Measurements from ENCODE around the gene NFIX.

The NFIX gene

DNA sequence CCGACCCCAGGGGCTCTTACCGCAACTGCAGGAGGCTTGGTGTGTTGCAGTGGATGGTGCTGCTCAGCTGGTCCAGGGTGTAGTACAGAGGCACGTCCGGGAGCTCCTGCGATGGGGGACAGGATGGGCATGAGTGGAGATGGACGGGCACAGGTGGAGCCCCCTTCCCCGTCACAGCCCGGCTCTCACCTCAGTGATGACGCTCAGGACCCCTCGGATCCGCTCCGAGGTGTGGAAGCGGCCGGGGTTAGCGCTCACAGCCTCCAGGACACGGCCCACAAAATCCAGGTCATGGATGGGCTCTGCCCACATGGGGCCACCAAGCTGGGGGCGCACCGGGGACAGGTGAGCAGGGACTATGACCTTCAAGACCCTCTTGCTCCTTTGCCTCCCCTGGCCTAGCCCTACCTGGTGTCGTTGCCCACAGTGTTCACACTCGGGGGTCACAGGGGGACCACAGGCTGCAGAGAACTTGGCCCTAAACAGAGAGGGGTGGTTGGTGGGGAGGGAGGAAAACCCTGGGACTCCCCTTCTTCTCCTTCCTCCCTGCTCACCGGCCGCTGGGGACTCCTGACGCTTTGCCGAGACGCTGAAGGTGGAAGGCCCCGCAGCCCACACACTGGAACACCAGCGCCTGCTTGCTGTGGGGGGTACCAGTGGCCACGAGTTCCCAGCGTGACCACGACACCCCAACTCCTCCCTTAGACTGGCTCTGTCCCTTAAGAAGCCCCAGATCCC is 114.3 kb downstream of the NFIX start:
- TF ChIP-seq, protein P1, sequence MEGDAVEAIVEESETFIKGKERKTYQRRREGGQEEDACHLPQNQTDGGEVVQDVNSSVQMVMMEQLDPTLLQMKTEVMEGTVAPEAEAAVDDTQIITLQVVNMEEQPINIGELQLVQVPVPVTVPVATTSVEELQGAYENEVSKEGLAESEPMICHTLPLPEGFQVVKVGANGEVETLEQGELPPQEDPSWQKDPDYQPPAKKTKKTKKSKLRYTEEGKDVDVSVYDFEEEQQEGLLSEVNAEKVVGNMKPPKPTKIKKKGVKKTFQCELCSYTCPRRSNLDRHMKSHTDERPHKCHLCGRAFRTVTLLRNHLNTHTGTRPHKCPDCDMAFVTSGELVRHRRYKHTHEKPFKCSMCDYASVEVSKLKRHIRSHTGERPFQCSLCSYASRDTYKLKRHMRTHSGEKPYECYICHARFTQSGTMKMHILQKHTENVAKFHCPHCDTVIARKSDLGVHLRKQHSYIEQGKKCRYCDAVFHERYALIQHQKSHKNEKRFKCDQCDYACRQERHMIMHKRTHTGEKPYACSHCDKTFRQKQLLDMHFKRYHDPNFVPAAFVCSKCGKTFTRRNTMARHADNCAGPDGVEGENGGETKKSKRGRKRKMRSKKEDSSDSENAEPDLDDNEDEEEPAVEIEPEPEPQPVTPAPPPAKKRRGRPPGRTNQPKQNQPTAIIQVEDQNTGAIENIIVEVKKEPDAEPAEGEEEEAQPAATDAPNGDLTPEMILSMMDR (IDR thresholded peaks at IDR 0.05; ENCODE audit: insufficient read depth, missing control alignments): no peak
- FAIRE-seq (no peak), DNase-seq (ENCODE audit: insufficient read length, low spot score) (no peak)

DNA sequence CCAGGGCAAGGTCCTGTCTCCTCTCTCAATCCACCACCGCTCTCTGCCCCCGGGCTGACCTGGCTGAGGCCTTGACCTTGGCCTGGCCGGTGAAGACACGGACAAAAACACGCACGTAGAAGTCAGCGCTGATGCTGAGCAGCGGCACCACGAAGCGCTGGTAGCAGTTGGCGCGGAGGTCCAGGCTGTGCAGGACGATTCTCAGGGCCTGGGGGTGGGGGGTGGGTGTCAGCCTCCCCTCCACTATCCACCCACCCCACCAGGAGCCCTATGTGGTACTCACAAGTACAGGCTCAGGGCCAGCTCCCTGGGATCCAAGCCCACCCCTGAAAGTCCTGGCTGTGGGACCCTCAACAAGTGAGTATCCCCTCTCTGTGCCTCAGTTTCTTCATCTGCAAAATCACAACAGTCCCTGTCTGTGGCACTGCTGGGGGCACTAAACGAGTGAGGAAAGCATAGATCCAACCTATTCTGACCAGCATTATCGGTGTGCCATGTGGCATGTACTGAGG is 114.9 kb downstream of the NFIX start:
- TF ChIP-seq, protein P1 (IDR thresholded peaks at IDR 0.05; ENCODE audit: insufficient read depth, missing control alignments): no peak
- FAIRE-seq (no peak), DNase-seq (ENCODE audit: insufficient read length, low spot score) (no peak)

GRCh38 chr19:13112555-13112954 is 117.3 kb downstream of the NFIX start:
- no peak for DNase-seq (ENCODE audit: insufficient read length, low spot score)
- TF ChIP-seq, protein P1 (IDR thresholded peaks at IDR 0.05; ENCODE audit: insufficient read depth, missing control alignments): no peak
- no peak for FAIRE-seq

DNA sequence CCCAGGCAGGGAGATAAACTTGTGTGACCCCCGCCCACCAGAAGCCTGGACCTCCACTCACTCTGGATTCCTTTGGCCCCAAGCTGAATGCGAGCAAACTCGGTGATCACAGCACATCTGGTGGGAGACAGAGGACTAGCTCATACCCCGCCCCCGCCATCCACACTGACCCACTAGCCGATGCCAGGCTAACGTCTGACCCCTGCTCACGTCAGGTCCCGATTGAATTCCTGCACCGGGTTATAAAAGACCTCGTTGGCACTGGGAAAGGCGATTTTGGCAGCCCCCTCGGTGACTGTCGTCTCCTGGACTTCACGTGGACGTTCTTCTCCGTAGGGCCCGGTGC is 120.6 kb downstream of the NFIX start:
- FAIRE-seq (no peak), DNase-seq (ENCODE audit: insufficient read length, low spot score) (no peak)
- TF ChIP-seq, protein P1 (IDR thresholded peaks at IDR 0.05; ENCODE audit: insufficient read depth, missing control alignments): no peak

DNA sequence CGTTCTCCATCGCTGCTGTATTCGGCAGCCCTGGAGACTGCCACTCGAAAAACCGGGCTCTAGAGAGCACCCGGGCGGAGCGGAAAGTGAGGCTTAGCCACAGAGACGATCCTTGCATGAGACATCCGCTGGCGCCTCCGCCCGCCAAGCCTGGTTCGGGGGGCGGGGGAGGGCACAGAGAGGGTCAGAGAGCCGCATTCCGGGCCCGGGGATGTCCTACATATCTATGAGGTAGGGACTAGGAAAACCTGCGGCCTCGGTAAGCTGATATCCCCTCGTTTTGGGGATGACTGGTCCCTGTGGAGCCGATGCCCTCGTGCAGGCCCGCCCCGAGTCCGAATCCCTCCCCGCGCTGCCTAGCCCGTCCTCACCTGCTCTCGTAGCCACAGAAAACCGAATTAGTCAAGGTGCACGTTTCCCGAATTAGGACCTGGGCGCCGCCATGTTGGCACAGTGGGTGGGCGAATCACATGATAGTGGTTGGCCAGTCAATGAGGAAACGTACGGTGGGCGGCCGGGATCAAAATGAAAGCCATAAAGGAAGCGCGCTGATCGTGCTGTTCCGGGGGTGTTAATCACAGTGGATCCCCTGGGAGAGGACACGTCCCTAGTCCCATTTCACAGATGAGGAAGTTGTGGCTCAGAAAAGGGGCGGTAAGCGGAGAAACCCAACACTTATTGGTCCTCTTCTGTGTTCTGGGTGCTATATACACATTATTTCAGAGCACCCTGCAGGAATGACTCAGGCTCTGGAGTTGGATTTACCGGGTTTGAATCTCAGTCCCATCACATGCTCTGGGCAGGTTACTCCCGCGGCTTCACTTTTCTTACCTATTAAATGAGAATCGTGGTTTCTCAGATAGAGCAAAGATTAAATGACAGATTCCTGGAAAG is 121.3 kb downstream of the NFIX start, which contains the start of gene TRMT1:
Gene TRMT1 (minus strand): TSS at position 459 of the 894 bp plus-strand sequence. CDS start 341 bp downstream, at position 118.
- TF ChIP-seq, protein P1 (IDR thresholded peaks at IDR 0.05; ENCODE audit: insufficient read depth, missing control alignments): no peak
- FAIRE-seq (no peak), DNase-seq (ENCODE audit: insufficient read length, low spot score) (peak; percentile 98)

- TF ChIP-seq, protein P1 (IDR thresholded peaks at IDR 0.05; ENCODE audit: insufficient read depth, missing control alignments): no peak
- DNase-seq (ENCODE audit: insufficient read length, low spot score) (no peak), FAIRE-seq (no peak)
Observed at GRCh38 chr19:13117176-13117771, 122.0 kb downstream of the NFIX start.

Data from D721Med (cell line).